H1 (cell line): ENCODE data around the gene COG7. TPM values are rescaled to one million over a fixed set of nuclear protein-coding genes. Genes with fewer than 3 reads are reported as not detected.
"Not testable (repeated sequence)": the region's sequence is repeated elsewhere in the genome, so short reads cannot be mapped to it uniquely, and the experiment has no call there.

Source experiments
- CTCF ChIA-PET: fragments of 300-600 bp; sonication (Branson Sonifier 250); formaldehyde crosslinking; loops from one replicate; lab custom pipeline; 2021; ENCODE audit not compliant: partially characterized antibody; lab: Charles Lee
- POLR2A ChIA-PET: fragments of 300-600 bp; sonication (Branson Sonifier 250); formaldehyde crosslinking; loops from one replicate; lab custom pipeline; 2021; ENCODE audit warnings: inconsistent platforms; ENCODE audit not compliant: partially characterized antibody; lab: Charles Lee
- DNase-seq, 2 experiments: peaks; one replicate each; pipeline versions ENCODE4 v3.0.0 to v3.0.0-alpha.2; 2010 to 2022; ENCODE audit warnings: low spot score in 2 of 2, low read depth in 1 of 2, mixed read lengths in 1 of 2
- FAIRE-seq: peaks from 2 replicates; lab custom pipeline; 2011; peaks lifted over from hg19 to GRCh38; lab: Jason Lieb, UNC
- H2AFZ ChIP-seq: 2 replicates; pipeline ENCODE4 v1.8.1; 2012; ENCODE audit warnings: low read length, inconsistent platforms
- H2AK5ac ChIP-seq: 2 replicates; pipeline ENCODE4 v1.6.1; 2013; ENCODE audit warnings: low read depth, low read length
- H2BK120ac ChIP-seq: replicated peaks from 2 replicates; pipeline ENCODE3; 2013; ENCODE audit warnings: low read depth, low read length, inconsistent platforms
- H2BK12ac ChIP-seq: 2 replicates; pipeline ENCODE4 v1.6.1; 2013; ENCODE audit warnings: low read depth, low read length
- H2BK15ac ChIP-seq: 2 replicates; pipeline ENCODE4 v1.6.1; 2013; ENCODE audit warnings: low read length
- H2BK20ac ChIP-seq: 2 replicates; pipeline ENCODE4 v1.6.1; 2013; ENCODE audit warnings: low read length
- H2BK5ac ChIP-seq: 2 replicates; pipeline ENCODE4 v1.6.1; 2013; ENCODE audit warnings: low read depth, low read length
- H3K14ac ChIP-seq: 2 replicates; pipeline ENCODE4 v1.6.1; 2013; ENCODE audit warnings: inconsistent platforms; ENCODE audit not compliant: insufficient read length
- H3K18ac ChIP-seq: 2 replicates; pipeline ENCODE4 v1.6.1; 2013; ENCODE audit warnings: low read length; ENCODE audit errors: extremely low read depth
- H3K23ac ChIP-seq: 2 replicates; pipeline ENCODE4 v1.6.1; 2013; ENCODE audit warnings: inconsistent platforms; ENCODE audit not compliant: insufficient read length
- H3K23me2 ChIP-seq: 2 replicates; pipeline ENCODE4 v1.6.1; 2013; ENCODE audit warnings: low read depth, low read length
- H3K27ac ChIP-seq: 2 replicates; pipeline ENCODE4 v1.6.1; 2011; ENCODE audit warnings: low read depth, low read length, inconsistent platforms
- H3K27me3 ChIP-seq, 4 experiments: replicated peaks in 1 of 4; 1 replicate in 1 of 4; 2 replicates in 3 of 4; pipeline versions ENCODE4 v1.6.1 to v1.8.1; 2011 to 2013; ENCODE audit warnings: low read length in 3 of 4, mild to moderate bottlenecking in 3 of 4, inconsistent platforms in 2 of 4, mixed read lengths in 2 of 4, moderate library complexity in 1 of 4; ENCODE audit not compliant: control insufficient read depth in 3 of 4, insufficient read depth in 3 of 4; ENCODE audit errors: extremely low read depth in 1 of 4
- H3K36me3 ChIP-seq, 4 experiments: 2 replicates each; pipeline versions ENCODE4 v1.6.1 to v1.8.1; 2011 to 2013; ENCODE audit warnings: mild to moderate bottlenecking in 4 of 4, low read length in 3 of 4, moderate library complexity in 2 of 4, control low read depth in 1 of 4, inconsistent platforms in 1 of 4; ENCODE audit not compliant: insufficient read depth in 4 of 4, control insufficient read depth in 2 of 4
- H3K4ac ChIP-seq: replicated peaks from 2 replicates; pipeline ENCODE3; 2013; ENCODE audit warnings: low read length, low read depth, mixed read lengths, inconsistent platforms; ENCODE audit not compliant: insufficient read length
- H3K4me1 ChIP-seq, 4 experiments: replicated peaks in 1 of 4; 1 replicate in 1 of 4; 2 replicates in 3 of 4; pipeline versions ENCODE4 v1.6.1 to v1.8.1; 2011 to 2013; ENCODE audit warnings: low read length in 3 of 4, inconsistent platforms in 2 of 4, mixed read lengths in 1 of 4; ENCODE audit not compliant: insufficient read depth in 4 of 4, control insufficient read depth in 3 of 4
- H3K4me2 ChIP-seq, 2 experiments: 2 replicates each; pipeline versions ENCODE4 v1.6.1 to v1.8.1; 2011 to 2013; ENCODE audit warnings: low read depth in 2 of 2, low read length in 2 of 2, control low read depth in 1 of 2, inconsistent platforms in 1 of 2, mild to moderate bottlenecking in 1 of 2; ENCODE audit not compliant: insufficient read depth in 1 of 2
- H3K4me3 ChIP-seq, 4 experiments: fragments of 200-600, 300-600 bp in 1 of 4; sonication (generic), shearing (Covaris generic), sonication (Bioruptor Twin) in 1 of 4; 2 replicates each; pipeline versions ENCODE4 v1.5.1 to v1.8.1; 2011 to 2016; ENCODE audit warnings: low read length in 4 of 4, low read depth in 3 of 4, control low read depth in 2 of 4, inconsistent platforms in 2 of 4, mild to moderate bottlenecking in 2 of 4, mixed read lengths in 1 of 4, moderate library complexity in 1 of 4; ENCODE audit not compliant: insufficient read depth in 2 of 4; ENCODE audit errors: extremely low read depth in 1 of 4
- H3K56ac ChIP-seq: replicated peaks from 2 replicates; pipeline ENCODE3; 2013; ENCODE audit warnings: low read depth, mild to moderate bottlenecking, mixed read lengths, low read length, inconsistent platforms; ENCODE audit not compliant: insufficient read length
- H3K79me1 ChIP-seq: 2 replicates; pipeline ENCODE4 v1.6.1; 2013; ENCODE audit warnings: low read depth, low read length, control low read depth
- H3K79me2 ChIP-seq, 2 experiments: 2 replicates each; pipeline versions ENCODE4 v1.6.1 to v1.8.1; 2012 to 2013; ENCODE audit warnings: low read length in 2 of 2, mild to moderate bottlenecking in 2 of 2, inconsistent platforms in 1 of 2; ENCODE audit not compliant: insufficient read depth in 2 of 2, control insufficient read depth in 1 of 2
- H3K9ac ChIP-seq, 4 experiments: replicated peaks in 1 of 4; 1 replicate in 1 of 4; 2 replicates in 3 of 4; pipeline versions ENCODE4 v1.6.1 to v1.8.1; 2011 to 2013; ENCODE audit warnings: low read depth in 3 of 4, low read length in 3 of 4, control low read depth in 2 of 4, mild to moderate bottlenecking in 2 of 4, moderate library complexity in 2 of 4, inconsistent platforms in 1 of 4; ENCODE audit errors: extremely low read depth in 1 of 4
- H3K9me3 ChIP-seq, 2 experiments: 2 replicates each; pipeline versions ENCODE4 v1.6.1 to v1.8.1; 2012 to 2013; ENCODE audit warnings: mild to moderate bottlenecking in 2 of 2, moderate library complexity in 2 of 2, control low read depth in 1 of 2, inconsistent platforms in 1 of 2, low read depth in 1 of 2, low read length in 1 of 2, mixed read lengths in 1 of 2; ENCODE audit not compliant: insufficient read depth in 2 of 2
- H4K20me1 ChIP-seq, 2 experiments: replicated peaks in 1 of 2; 2 replicates each; pipeline versions ENCODE3 to v1.8.1; 2011 to 2013; ENCODE audit warnings: inconsistent platforms in 2 of 2, low read length in 2 of 2, mild to moderate bottlenecking in 1 of 2; ENCODE audit not compliant: insufficient read depth in 2 of 2, control insufficient read depth in 1 of 2
- H4K5ac ChIP-seq: 2 replicates; pipeline ENCODE4 v1.6.1; 2013; ENCODE audit warnings: low read length, low read depth, mixed read lengths, inconsistent platforms; ENCODE audit not compliant: insufficient read length
- H4K8ac ChIP-seq: 2 replicates; pipeline ENCODE4 v1.8.0; 2013; ENCODE audit warnings: mild to moderate bottlenecking, moderate library complexity, low read length, inconsistent platforms; ENCODE audit not compliant: insufficient read depth; ENCODE audit errors: extremely low read depth
- H4K91ac ChIP-seq: replicated peaks from 2 replicates; pipeline ENCODE3; 2013; ENCODE audit warnings: low read length, mixed read lengths, inconsistent platforms; ENCODE audit not compliant: insufficient read length
- WGBS, 2 experiments: shearing (Covaris generic) in 1 of 2; methylation state at CpG; one replicate each; pipeline versions ENCODE4 v1.1.6 to v1.1.7; 2013 to 2015; ENCODE audit warnings: low lambda C conversion rate in 2 of 2, mixed read lengths in 2 of 2, inconsistent platforms in 1 of 2, low coverage in 1 of 2, missing lambda C conversion rate in 1 of 2; ENCODE audit not compliant: insufficient replicate concordance in 2 of 2, insufficient coverage in 1 of 2, insufficient read length in 1 of 2; ENCODE audit errors: extremely low coverage in 1 of 2, missing lambda C conversion rate in 1 of 2; 5-methylcytosine and 5-hydroxymethylcytosine counted together
- polyA plus RNA-seq, 7 experiments: library from polyadenylated mRNA; depleted of rRNA in 3 of 7; stranded (reverse) in 5 of 7; unstranded in 2 of 7; fragments of >200 nt in 5 of 7; fragments of 200-250 nt in 2 of 7; gene quantifications; 1 replicate in 5 of 7; 2 replicates in 1 of 7; 4 replicates in 1 of 7; pipeline versions ENCODE4 v1.2.1 to v1.2.3, GENCODE V29; 2011 to 2013; ENCODE audit warnings: missing spikeins in 2 of 7, mixed read lengths in 2 of 7
- total RNA-seq: library from RNA; stranded (reverse); fragmentation: NEBNext Ultra II Directional; extraction: Animal tissue kit (Norgen Biotek cat#: 25700); gene quantifications from 2 replicates; pipeline ENCODE4 v1.2.1, GENCODE V29; 2021

COG7 gene
- total and polyA plus RNA-seq, 2 of the 8 experiments (the other 6 are each of a cell fraction or from before 2014, with no cell fraction given) = 17.2 to 40.4 TPM

DNA sequence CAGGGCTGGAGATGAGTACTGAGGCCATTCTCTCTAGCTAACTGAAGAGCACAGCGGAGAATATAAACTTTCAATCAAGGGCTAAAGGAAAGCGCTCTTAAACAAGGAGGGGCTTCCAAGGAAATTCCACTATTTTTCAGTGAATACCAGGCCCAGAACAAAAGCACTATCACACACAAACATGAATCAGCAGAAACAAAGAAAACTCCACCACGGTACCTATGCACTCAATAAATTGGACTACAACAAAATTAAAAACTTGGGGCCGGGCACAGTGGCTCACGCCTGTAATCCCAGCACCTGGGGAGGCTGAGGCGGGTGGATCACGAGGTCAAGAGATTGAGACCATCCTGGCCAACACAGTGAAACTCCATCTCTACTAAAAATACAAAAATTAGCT lies 15.4 kb downstream of the COG7 start:
- H2BK120ac ChIP-seq, H3K23ac ChIP-seq, H3K79me1 ChIP-seq, H3K4me2 ChIP-seq, H2BK5ac ChIP-seq, H3K4me1 ChIP-seq, H3K9ac ChIP-seq, H4K8ac ChIP-seq, H2BK20ac ChIP-seq, H3K4me3 ChIP-seq, H3K56ac ChIP-seq, H2AFZ ChIP-seq, H2BK12ac ChIP-seq, H3K79me2 ChIP-seq, H4K91ac ChIP-seq, H3K27ac ChIP-seq, H4K20me1 ChIP-seq, H3K23me2 ChIP-seq, H3K27me3 ChIP-seq, H3K4ac ChIP-seq, H3K9me3 ChIP-seq, DNase-seq, H2AK5ac ChIP-seq, H3K18ac ChIP-seq, H2BK15ac ChIP-seq, H3K14ac ChIP-seq, FAIRE-seq, H4K5ac ChIP-seq, POLR2A ChIA-PET: not testable (repeated sequence)
- peaks cover 2 to 23% (median 12%) of the 10 kb centered on the region in 4 experiments; a peak in 6 of 8 replicates for H3K36me3 ChIP-seq
- CTCF ChIA-PET = interaction anchor here (0.5 to 6.2 kb wide), 11 partner anchors 10 to 366 kb away, joined by 3 to 178 read pairs (median 10); partner anchors contain the start of genes COG7 and SCNN1G
- WGBS, 2 experiments = 88% methylated on average over 7 of the region's 7 CpGs; no CpG with 5 or more reads in 1 of the 2 experiments
